Heart left ventricle (tissue), 13 donors: ENCODE measurements around the gene LRRFIP1.

ENCODE experiments used
- POLR2A ChIP-seq, 2 donors: fragments of 450-650 bp; IDR thresholded peaks; one replicate each; pipeline ENCODE4 v1.6.1; 2017; ENCODE audit warnings: antibody characterized with exemption in 2 of 2, mild to moderate bottlenecking in 2 of 2, moderate library complexity in 2 of 2
- TF ChIP-seq, protein P1 (sequence below), 12 donors: fragments of 200-600 bp; sonication (generic) in 4 of 12; IDR thresholded peaks; one replicate each; pipeline versions ENCODE4 v1.5.0 to v1.8.0; 2018 to 2022; ENCODE audit warnings: antibody characterized with exemption in 12 of 12, mild to moderate bottlenecking in 5 of 12
- donor health status: ischemic (EF 13 %, LVEDD 7.1; RV severe dilation, severe dysfunction).
- donor health status: DM: no; HTN: yes; CAD: no.
- donor health status: DM: no; HTN: no; CAD: no.
- donor health status: ischemic (EF 25% LVEDD 6.9; RV normal size, moderate dysfunction).
- donor health status: ischemic (EF 25% LVEDD 5.7; RV mildly dilated, moderate dysfunction).
- donor health status: ischemic (EF 35%, LVEDD 5.7; RV mildly dilated, moderate dysfunction).
- donor health status: nonischemic (EF 11% LVEDD 7.7; RV severe dilation, severe dysfunction).
- donor health status: DM: yes; HTN: yes; CAD: no.
- donor health status: PGD.
- donor health status: ischemic (EF 29% LVEDD 5.4; RV normal size, mild dysfunction).
- donor health status: nonischemic (EF 23%, LVEDD 6.1; RV moderate dilation, normal function).

- TF ChIP-seq, protein P1, sequence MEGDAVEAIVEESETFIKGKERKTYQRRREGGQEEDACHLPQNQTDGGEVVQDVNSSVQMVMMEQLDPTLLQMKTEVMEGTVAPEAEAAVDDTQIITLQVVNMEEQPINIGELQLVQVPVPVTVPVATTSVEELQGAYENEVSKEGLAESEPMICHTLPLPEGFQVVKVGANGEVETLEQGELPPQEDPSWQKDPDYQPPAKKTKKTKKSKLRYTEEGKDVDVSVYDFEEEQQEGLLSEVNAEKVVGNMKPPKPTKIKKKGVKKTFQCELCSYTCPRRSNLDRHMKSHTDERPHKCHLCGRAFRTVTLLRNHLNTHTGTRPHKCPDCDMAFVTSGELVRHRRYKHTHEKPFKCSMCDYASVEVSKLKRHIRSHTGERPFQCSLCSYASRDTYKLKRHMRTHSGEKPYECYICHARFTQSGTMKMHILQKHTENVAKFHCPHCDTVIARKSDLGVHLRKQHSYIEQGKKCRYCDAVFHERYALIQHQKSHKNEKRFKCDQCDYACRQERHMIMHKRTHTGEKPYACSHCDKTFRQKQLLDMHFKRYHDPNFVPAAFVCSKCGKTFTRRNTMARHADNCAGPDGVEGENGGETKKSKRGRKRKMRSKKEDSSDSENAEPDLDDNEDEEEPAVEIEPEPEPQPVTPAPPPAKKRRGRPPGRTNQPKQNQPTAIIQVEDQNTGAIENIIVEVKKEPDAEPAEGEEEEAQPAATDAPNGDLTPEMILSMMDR (IDR thresholded peaks at IDR 0.05) = no peak
- no peak for TF ChIP-seq POLR2A (IDR thresholded peaks at IDR 0.05)
These were observed 27.8 kb upstream of the LRRFIP1 start for GRCh38 chr2:237599465-237600110.
